GM18873 (cell line): Measurements from ENCODE around the gene PRR15L.
"Not testable (repeated sequence)": the region's sequence is repeated elsewhere in the genome, so short reads cannot be mapped to it uniquely, and the experiment has no call there.

ENCODE experiments used
- ATAC-seq: cut with Tn5 transposase; IDR thresholded peaks from one replicate; pipeline ENCODE4 v1.9.1; 2021; ENCODE audit warnings: mild to moderate bottlenecking, moderate library complexity, moderate number of reproducible peaks; ENCODE audit not compliant: unreplicated experiment, low FRiP score

PRR15L gene

DNA sequence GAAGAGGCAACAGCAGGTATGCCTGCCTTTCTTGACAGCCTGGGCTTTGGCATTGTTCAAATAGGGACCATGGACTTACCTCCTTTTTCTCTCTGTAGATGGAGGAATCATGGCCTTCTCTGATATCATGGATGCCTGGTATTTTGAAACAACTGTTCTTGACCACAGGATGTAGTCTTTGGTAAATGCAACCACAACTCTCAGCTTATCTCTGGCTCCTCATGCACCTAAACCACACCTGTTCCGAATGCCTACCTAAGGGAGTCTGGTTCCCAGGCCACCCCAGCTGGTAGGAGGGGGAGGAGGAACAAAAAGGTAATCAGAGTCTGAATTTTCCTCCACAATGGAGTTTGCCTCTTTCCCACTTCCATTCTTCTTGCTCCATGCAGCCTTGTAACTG, 32.0 kb upstream of the PRR15L start:
- no peak for ATAC-seq

DNA sequence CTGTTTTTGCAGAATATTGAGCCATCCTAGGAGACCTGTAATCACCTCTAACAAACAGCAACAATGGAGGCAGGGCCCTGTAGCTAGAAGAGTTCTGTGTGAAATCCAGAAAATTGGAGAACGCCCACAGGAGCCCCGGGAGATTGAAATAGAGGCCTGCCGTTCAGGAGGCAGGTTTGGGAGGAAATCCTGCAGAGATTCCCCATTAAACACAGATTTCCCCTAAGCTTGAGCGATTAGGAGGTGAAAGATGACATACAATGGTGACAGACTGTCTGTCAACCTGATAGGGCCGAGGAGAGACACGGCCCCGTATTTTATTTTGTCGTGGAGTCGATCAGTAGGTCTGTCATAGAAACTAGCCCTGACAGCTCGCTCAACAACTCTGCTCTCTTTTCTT, 31.5 kb upstream of the PRR15L start:
- no peak for ATAC-seq

DNA sequence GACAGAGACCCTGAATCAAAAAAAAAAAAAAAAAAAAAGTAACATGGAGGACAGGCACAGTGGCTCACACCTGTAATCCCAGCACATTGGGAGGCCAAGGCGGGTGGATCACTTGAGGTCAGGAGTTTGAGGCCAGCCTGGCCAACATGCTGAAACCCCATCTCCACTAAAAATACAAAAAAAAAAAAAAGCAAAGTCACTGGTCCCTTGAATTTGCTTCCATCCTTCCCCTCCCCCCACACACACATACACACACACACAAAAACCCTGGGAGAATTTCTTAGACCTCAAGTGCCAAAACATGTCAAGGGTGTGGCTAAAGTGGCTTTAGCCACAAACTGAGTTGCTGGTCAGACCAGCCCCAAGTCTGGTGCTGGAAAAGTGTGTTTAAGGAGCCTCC, 30.8 kb upstream of the PRR15L start:
- ATAC-seq: not testable (repeated sequence)

DNA sequence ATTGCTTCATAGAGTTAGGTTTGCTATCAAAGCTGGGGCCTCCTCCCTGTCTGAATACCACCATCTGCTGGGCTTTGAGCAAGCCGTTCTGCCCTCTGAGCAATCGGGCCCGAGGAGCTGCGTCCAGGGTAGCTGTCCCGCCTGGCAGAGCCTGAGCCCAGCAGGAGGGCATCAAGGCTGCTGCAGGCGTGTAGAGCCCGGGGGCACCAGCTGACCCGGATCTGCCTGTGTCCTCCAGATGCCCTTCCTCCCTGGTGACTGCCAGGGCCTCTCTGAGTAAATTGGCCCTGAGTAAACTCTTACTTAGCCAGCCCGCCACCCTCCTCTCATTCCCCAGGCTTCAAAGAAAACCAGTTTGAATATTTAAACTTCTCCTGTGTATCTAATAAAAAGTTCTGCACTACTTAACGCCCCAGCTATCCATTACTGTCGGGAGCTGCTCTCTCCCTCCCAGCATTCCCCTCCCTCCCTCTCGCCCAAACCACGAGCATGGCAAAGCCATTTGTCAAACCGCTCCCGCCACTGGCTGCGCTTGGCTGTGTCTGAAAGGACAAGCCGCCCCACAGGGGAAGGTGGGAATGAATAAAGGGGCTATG, 29.7 kb upstream of the PRR15L start:
- ATAC-seq: no peak

DNA sequence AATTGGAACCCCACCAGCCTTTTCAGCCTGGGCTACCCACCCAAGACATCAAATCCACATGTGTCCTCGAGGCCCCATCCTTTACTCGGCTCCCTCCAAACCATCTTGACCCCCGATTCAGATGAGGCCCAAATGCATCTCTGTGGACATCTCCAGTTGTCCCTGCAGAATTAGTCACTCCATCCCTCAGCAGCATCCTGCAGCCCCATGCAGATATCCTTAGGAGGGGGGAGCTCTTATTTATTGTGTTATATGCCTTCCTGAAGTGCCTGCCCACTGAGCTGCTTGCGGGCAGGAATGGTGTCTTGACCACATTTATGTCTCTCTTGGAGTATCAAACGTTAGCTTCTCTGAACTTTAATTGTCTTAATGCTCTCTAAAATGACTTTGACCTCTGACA, 28.8 kb upstream of the PRR15L start:
- ATAC-seq: no peak

DNA sequence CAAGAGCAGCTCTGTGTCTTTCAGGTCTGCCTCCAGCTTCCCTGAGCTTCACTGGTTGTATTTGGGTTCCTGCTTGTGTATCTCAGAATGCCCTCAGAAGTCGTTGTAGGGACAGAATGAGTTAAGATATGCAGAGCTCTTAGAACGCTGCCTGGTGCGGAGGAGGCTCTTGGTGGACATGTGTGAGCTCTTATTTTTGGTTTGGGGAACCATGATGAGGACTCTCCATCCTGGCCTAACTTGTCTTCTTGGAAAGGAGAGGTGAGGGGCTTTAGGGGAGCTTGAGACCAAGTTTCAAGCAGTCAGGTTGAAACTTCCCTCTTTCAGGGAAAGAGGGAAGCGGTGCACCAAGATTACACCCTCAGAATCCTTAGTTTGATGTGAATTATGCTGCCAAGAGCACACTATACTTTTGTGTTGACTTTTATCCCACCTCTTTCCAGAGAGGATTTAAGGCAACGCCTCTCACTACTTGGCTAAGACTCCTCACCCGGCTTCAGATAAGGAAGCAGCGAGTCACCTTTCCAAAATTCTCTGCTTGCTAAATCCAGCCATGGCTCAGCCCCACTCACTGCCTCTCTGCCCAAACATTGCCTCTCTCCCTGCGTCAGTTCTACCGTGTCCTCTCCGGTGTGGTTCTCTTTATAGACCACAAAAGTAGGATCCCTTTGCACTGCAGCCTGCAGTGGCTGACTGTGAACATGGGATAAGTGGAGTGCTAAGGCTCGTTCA, 26.0 kb upstream of the PRR15L start:
- ATAC-seq: no peak

DNA sequence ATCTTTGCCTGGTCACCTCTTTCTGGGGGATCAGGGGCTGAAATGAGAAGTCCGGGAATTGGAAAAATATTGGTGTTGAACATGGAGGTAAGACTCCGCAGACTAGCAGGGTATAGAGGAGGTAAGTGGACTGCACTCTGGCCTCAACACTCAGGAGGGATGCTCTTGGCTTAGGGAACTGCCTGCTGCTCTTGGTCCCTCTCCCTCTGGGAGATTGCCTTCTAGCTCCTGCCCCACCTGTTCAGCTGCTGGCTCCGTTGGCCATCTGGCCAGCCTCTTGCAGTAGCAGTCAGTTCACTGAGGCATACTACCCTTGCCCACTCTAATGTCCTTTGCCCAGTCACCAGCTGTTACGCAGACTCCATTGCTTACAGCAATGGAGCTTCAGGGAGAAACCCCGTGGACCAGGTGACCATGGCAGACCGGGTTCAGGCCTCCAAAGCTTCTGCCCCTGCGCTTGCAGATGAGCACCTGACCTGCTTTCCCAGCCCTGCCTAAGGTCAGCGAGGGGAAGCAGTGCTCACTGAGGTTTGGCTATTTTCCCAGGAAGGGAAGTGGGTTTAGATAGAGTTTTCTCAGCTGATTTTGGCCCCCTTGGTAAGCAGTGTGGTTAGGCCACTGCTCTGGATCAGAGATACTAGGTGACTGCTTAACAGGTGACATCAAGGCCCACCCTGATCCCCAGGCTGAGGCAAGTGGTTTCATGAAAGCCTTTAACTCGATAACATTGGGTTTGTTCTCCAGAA, 25.1 kb upstream of the PRR15L start:
- no peak for ATAC-seq

DNA sequence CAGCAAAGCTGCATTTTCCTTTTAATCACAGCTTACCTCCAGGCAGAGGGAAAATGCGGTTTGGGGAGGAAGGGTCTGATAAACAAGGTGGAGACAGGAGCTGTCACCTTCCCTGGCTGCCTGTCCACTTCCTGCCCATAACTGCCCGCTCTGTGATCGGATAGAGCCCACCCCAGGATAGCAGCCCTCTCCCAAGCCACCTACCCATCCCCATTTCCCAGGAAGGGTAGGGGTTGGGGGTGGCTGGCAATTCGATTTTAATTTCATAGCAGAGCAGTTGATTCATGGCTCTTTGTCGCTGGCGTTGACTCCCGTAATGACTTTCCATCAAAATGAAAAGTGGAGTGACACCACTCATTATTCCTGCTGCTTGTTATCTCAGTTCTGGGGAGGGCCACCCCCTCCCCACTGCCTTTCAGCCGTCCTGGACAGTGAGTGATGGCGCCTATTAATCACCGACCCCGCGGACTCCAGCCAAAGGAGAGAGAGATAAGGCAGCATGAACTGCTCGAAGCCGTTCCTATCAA, 24.5 kb upstream of the PRR15L start:
- ATAC-seq: no peak

DNA sequence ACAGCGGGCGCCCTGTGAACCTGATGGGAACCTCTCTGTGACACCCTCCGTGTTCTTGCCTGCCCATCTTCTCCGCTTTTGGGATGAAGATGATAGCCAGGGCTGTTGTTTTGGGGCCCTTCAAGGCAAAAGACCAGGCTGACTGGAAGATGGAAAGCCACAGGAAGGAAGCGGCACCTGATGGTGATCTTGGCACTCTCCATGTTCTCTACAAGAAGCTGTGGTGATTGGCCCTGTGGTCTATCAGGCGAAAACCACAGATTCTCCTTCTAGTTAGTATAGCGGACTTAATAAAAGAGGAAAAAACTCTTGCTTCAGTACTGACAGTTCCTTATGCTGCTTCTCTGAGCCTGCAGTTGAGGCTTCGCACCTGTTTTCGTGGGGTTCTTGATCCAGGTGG, 23.8 kb upstream of the PRR15L start:
- no peak for ATAC-seq

DNA sequence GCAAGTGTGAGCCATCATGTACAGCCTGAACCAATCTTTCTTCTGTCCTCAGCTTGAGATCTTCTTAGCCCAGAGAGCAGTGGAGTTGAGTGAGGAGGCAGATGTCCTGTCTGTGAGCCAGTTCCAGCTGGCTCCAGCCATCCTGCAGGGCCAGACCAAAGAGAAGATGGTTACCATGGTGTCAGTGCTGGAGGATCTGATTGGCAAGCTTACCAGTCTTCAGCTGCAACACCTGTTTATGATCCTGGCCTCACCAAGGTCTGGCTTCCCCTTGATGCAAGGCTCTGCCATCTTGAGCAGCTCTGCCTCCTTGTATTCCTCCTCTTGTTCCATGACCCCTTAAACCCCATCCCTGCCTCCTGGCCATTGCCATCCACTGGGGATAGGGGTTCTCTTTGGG, 22.9 kb upstream of the PRR15L start:
- no peak for ATAC-seq

DNA sequence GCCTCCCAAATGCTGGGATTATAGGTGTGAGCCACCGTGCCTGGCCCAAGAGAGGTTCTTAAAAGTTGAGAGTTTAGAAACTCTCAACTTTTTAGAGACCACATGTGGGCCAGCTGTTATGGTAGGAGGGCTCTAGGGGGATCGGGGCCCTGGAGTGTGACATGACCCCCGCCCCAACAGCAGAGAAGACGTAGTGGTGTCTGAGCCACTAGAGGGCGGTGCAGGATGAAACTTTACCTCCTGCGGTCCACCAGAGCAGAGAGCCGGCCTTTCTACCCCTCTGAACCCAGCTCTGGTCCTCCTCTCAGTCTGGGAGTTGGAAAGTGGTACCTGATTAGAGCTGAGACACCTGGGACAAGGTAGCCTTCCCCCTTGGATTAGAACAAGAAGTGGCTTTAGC, 20.6 kb upstream of the PRR15L start:
- ATAC-seq: no peak

DNA sequence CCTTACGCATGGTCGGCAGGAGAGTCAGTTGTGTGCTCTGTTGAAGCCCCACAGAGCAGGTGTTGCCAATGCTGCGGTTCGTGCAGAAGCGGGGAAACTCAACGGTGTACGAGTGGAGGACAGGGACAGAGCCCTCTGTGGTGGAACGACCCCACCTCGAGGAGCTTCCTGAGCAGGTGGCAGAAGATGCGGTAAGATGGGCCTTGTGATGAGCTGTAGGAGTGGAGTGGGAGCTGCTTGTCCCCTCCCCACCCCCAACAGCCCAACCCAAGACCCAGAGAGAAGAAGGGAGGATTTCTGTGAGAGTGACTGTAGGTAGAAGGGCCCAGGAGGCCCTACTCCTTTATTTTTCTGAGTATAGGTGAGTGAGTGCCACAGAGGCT, 18.1 kb upstream of the PRR15L start:
- ATAC-seq: no peak

DNA sequence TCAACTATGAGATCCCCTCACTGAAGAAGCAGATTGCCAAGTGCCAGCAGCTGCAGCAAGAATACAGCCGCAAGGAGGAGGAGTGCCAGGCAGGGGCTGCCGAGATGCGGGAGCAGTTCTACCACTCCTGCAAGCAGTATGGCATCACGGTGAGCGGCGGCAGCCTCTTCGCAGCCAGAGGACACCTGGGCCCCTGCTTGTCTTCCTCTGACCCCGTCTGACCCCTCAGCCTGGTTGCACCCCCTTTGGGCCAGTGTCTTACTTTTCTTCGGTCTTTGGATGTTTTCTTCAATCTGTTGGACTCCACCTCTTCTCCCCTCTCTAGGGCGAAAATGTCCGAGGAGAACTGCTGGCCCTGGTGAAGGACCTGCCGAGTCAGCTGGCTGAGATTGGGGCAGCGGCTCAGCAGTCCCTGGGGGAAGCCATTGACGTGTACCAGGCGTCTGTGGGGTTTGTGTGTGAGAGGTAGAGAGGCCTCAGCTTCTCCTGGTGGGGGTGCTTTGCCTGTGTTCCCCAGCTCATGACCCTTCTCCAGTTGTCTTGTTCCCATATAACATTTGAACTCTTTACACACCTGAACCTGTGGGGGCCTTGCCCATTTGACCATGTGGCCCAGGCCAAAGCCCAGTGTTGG, 17.6 kb upstream of the PRR15L start:
- no peak for ATAC-seq

DNA sequence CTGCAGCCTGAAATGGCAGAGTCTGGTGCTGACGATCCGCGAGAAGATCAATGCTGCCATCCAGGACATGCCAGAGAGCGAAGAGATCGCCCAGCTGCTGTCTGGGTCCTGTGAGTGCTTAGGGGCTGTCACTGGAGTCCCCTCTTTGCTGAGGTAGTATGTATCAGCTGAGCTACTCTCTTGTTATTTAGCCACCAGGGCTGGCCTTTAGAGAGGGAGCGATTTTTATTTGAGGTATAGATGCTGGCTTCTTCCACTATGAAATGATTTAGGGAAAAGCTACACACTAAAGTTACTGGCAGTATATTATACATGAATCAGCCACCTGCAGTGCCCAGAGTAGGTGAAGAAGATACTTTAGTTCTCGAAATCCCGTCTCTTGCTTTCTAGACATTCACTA, 15.9 kb upstream of the PRR15L start:
- no peak for ATAC-seq

DNA sequence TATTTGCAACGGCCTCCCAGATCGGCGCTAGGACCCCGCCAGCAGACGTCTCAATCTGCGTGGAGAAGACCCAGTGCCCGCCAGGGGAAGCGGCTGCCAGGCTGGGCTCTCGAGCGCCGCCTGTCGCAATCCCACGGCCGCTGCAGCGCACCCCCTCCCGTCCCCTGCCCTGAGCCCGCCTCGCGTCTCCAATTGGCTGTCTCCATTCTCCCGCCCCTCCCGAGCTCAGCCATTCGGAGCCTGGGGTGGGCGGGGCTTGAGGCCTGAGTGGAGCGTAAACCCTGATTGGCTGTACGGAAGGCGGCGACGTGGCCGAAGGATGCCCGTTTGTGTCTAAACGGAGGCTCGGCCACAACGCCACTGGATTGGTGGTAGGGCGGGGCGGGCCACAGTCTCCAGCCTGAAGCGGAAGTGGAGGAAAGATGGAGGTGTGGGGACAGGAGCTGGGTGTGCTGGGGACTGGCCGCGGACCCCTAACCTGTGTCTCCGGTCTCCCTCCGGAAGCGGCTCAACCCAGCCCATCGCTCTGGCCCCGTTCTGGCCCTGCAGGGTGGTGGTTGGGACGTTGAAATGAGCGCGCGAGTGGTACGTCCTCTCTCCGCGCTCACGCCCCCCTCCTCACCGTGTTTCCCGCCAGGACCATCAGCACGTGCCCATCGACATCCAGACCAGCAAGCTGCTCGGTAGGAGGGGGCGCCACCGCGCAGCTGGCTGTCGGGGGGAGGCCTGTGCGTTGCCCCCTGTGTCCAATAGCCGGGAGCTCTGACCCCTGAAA, 13.2 kb upstream of the PRR15L start, which contains the start of gene CDK5RAP3:
TSS of gene CDK5RAP3 (plus strand) at position 389 of the 775 bp plus-strand sequence. CDS start at position 423, 34 bp downstream.
- peak; percentile 91 for ATAC-seq

DNA sequence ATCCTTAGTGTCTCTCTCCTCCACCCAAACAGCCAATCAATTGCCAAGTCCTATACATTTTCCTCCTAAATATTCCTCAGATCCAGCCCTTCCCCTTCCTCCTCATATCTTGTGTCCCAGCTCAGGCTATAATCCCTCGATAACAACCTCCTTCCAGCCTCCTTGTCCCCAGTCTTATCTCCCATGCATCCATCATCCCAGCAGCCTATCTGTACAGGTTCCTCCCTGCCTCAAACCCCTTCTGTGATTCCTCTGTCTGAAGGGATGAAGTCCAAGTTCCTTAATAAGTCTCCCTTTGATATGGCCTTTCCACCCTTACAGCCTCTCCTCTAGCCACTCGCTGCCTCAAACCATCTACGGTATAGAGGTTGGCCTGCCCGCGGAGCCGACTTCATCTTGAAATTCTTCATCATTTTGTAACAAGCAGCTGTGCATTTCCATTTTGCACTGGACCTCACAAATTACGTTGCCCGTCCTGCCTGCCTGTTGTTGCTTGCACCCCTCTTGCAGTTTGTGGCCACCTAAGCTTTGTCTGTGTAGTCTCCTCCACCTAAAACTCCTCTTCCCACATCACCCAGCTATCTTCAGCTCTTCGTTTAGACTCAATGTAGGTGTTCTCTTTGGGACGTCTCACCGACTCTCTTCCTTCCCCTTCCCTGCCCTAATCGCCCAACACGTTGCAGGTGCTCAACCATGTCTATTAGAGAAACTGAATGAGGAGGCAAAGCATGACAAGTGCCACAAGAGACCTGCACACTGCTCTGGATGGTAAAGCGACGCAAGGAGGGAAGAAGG, 12.4 kb upstream of the PRR15L start:
- ATAC-seq: no peak

DNA sequence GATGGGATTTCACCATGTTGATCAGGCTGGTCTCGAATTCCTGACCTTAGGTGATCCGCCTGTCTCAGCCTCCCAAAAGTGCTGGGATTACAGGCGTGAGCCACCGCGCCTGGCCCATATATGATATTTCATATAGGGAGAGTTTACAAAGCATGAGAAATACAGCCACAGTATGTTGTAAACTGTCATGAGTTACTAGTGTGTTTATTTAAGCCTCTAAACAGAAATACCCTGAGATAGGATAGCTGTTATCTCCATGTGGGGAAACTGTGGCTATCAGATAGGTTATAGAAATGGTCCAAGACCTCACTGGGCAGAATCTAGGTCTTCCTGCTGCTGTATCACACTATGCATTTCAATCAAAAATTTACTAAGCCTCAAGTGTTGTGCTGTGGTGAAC, 11.2 kb upstream of the PRR15L start:
- no peak for ATAC-seq

DNA sequence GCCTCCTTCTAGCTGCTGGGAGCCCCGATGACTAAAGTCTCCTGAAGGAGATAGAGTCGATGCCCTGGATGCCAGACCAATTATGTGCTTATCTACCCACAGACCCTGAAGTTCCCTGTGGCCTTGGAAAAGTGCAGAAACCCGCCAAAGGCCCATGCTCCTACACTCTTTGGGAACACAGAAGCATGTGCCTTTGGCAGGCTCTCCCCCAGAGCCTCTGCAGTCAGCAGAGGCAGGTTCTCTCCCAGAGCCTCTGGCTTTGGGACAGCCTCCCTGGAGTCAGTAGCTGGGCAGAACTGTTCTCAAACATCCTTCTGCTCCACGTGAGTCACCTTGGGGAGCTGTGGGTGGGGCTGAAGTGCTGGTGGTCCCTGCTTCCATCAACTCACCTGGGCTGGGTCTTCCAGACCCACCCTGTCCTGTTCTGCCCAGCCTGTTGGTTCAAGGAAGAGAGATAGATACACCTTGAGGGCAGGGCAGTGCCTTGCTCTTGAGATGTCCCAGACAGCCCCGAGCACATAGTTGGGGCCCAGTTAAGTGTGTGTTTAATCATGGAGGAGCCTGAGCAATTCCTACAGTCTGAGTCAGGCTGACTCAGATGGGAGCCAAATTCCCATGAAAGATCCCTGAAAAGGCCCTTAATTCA, 10.0 kb upstream of the PRR15L start:
- ATAC-seq: no peak

DNA sequence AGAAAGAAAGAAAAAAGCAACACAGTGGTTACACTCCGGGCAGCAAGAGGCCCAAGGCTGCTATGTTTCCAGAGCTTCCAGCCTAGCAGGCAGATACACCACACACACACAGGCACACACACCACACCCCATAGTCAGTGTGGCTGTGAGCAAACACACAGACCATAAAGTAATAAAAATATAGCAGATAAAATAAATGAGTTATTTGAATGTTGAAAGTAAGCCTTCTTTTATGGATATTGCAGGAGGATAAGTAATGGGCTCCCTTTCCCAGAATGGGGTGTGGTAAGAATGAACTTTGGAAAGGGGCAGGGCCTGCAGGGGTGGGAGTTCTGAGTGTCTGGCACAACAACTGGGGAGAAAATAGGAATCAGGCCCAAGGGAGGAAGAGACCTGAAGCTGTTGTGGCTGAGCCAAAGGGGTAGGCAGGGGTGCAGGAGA, 8.4 kb upstream of the PRR15L start:
- ATAC-seq: no peak
